HG02870 (cell line): ENCODE results near the gene APOBEC3B.
"Not testable (repeated sequence)": the region's sequence is repeated elsewhere in the genome, so short reads cannot be mapped to it uniquely, and the experiment has no call there.

ENCODE experiments used
- ATAC-seq: cut with Tn5 transposase; IDR thresholded peaks from one replicate; pipeline ENCODE4 v1.9.1; 2021; ENCODE audit warnings: mild to moderate bottlenecking, moderate library complexity; ENCODE audit not compliant: unreplicated experiment

APOBEC3B gene

DNA sequence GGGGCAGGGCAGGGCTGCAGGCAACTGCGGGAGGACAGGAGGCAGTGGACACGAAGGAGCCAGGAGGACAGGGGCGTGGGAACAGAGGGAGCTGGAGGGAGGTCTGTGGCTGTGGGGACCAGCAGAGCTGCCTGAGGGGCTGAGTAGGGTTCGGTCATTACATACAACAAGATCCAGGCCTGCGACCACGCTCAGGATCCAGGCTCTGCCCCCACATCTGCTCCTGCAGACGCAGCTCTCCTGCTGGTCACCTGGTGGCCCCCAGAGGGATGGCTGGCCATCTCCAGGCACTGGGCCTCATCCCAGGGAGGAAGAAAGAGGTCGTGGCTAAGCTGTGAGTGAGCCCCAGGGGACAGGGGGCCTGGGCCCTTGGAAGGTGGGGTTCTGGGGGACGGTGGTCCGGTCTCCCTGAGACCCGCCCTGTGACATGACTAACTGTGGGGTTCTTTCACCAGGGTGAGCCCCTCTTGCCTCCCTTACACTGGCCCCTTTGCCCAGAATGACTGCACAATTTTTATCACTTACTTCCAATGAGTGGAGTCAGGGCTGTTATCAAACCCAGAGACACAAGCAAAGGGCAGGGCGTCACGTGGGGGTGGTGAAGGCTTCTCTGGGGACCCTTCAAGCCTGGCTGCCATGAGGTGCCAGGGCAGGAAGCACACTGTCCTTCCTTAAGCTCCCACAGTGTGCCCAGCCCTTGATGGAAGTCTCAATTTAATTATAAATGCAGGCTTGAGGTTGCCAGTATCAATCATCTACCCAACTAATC is 31.4 kb upstream of the APOBEC3B start:
- no peak for ATAC-seq

DNA sequence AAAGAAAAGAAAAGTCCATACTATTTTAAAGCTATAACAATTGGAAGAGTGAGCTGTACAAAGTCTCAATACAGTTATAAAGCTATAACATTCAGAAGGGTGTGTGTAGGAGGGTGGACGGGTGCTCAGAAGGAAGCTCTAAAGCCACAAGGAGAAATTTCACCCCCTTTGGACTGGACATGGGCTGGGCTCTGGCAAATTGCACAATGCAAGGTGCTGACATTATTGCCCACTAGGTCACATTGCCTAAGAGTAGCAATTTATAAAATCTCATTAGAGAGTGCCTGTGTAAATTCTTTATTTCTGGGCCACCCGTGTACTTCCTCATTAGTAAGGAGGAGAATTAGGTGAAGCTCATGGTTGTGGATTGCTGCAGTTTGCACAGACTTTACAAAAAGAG is 30.4 kb upstream of the APOBEC3B start:
- ATAC-seq = no peak

GRCh38 chr22:38952281-38952993 is 29.7 kb upstream of the APOBEC3B start:
- ATAC-seq = no peak

- no peak for ATAC-seq
These were observed 29.1 kb upstream of the APOBEC3B start for GRCh38 chr22:38953091-38953490.

GRCh38 chr22:38953577-38954413 is 28.4 kb upstream of the APOBEC3B start:
- ATAC-seq = peak; percentile 81

DNA sequence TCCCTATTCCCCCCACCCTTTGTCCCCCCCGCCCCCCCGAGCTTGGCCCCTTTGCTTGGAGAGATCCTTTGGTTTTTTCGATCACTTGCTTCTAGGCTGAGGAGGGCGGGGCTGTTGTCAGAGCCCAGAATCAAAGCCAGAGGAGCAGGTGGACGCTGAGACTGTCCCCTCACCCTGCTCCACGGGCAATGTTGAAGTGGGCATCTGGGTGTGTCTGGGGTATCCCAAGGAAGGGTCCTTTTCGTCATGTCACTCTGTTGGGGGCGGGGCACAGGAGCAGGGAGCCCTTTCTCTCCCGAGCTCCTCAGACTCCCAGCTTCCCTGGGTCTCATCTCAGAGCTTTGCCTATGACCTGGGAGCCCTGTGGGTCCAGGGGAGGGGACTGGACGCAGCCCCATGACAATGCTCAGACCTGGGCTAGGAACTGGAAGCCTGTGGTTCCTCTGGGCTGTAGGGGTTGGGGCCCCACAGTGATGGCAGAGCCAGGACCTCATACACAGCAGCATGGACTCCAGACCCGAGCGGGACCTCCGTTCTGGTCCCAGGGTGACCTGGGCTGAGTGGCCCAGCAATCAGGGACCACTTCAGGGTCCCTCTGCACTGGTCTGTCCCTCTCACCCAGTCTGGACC is 27.6 kb upstream of the APOBEC3B start:
- ATAC-seq = no peak

DNA sequence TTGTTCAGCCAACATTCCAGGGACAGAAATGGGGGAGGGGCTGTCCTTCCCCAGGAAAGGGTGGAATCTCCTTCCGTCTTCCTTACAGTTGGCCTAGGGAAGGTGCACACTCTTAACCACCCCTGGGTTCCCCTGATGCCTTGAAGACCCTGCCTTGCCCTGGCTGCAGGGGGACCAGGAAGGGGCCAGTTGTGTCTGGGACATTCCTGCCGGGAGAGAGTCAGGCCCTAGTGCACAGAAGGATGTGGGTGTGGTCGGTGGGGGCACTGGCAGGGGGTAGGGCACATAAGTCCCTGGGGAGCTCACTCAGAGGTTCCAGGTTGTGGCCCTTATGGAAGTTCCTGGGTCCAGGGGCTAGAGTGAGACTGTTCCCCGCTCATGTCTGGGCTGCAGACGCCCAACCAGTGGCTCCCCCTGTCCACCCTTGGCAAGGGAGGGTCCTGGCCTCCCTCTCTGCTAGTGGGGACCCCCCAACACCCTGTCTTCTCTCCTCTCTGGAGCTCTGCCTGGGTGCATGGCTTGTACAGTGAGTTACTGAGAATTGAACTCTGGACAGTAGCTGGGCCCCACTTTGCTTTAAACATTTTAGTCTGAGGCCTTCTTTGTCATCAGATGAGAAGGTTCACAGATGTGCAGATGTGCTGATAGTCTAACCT is 26.8 kb upstream of the APOBEC3B start:
- no peak for ATAC-seq

GRCh38 chr22:38955926-38956325 is 26.2 kb upstream of the APOBEC3B start:
- ATAC-seq = no peak

GRCh38 chr22:38956551-38956950 is 25.6 kb upstream of the APOBEC3B start:
- no peak for ATAC-seq

DNA sequence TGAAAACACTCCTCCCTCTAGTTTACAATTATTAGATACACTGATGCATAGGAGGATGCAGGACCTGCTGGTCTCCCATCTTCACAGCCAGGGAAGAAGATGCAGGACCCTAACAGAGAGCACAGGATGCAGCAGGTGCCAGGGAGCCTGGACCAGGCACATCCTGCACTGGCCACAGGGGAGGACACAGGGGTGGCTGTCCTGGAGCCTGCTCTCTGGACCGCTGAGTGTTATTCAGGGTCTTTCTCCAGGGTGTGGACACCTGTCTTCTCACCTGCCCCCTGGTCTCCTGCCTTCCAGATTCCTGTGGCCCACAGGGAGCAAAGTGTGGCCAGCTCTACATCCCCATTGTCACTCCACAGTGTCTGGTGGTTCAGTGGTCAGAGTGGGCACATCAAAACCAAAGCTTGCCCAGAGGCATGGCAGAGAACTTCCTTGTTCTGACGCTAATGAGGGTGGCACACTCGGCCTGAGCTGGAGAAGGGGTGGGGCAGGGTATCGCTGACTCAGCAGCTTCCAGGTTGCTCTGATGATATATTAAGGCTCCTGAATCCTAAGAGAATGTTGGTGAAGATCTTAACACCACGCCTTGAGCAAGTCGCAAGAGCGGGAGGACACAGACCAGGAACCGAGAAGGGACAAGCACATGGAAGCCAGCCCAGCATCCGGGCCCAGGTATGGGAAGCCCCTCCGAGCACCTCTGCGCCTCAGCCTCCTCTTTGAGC is 24.9 kb upstream of the APOBEC3B start, which contains the start of gene APOBEC3A:
TSS of gene APOBEC3A (plus strand) at position 564 of the 725 bp plus-strand sequence. CDS start at position 647, 83 bp downstream.
- ATAC-seq = no peak

GRCh38 chr22:38957808-38958650 is 24.1 kb upstream of the APOBEC3B start:
- ATAC-seq = no peak

DNA sequence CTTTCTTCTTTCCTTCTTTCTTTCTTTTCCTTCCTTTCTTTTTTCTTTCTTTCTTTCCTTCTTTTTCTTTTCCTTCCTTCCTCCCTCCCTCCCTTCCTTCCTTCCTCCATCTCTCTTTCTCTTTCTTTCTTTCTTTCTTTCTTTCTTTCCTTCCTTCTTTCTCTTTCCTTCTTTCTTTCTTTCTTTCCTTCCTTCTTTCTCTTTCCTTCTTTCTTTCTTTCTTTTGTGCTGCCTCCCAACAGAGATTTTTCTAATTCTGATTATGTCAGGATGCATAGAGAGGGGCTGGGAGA is 23.6 kb upstream of the APOBEC3B start:
- not testable (repeated sequence) for ATAC-seq

- ATAC-seq = no peak
These were observed 22.6 kb upstream of the APOBEC3B start for GRCh38 chr22:38959590-38959989.

DNA sequence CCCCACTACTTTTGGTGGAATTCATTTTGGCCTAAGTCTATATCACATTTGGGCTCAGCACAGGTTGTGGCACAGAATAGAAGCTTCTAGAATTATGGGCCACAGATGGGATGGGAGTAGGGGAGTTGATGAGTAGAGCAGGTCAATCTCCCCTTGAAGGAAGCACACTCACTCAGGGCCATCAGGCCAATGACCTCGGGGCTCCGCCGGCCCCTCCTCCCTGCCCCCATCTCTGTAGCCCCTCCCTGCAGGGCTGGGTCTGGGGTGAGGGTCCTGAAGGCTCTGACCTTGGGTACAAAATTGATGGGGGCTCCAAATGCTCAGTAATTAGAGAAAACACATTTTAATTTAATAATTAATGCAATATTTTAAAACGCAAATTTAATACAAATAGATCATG is 21.5 kb upstream of the APOBEC3B start:
- not testable (repeated sequence) for ATAC-seq

- not testable (repeated sequence) for ATAC-seq
These were observed 18.8 kb upstream of the APOBEC3B start for GRCh38 chr22:38963291-38963738.

- no peak for ATAC-seq
These were observed 18.3 kb upstream of the APOBEC3B start for GRCh38 chr22:38963872-38964271.

DNA sequence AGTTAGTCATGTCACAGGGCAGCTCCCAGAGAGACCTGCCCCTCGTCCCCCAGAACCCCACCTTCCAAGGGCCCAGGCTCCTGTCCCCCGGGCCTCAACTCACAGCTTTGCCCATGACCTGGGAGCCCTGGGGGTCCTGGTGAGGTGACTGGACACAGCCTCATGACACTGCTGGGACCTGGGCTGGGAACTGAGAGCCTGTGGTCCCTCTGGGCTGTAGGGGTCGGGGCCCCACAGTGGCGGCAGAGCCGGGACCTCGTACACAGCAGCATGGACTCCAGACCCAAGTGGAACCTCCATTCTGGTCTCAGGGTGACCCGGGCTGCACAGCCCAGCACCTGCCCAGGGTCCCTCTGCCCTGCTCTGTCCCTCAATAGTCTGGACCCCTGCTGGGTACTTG is 17.8 kb upstream of the APOBEC3B start:
- ATAC-seq = no peak

GRCh38 chr22:38964989-38965388 is 17.2 kb upstream of the APOBEC3B start:
- no peak for ATAC-seq
